ENCODE data around the gene WDR47.
"Not testable (repeated sequence)": the region's sequence is repeated elsewhere in the genome, so short reads cannot be mapped to it uniquely, and the experiment has no call there.

Gene WDR47

GRCh38 chr1:109041621-109042468, at the start of gene WDR47:
TSS of gene WDR47 (minus strand) at chr1:109042102. CDS start at chr1:109023512, 18,590 bp downstream.
- DNase-seq: peak; percentile 86 to 88

GRCh38 chr1:109091078-109091838, 49.4 kb upstream of the WDR47 start:
- no peak for DNase-seq

GRCh38 chr1:109090196-109091077, 48.5 kb upstream of the WDR47 start, which contains the start of gene TMEM167B:
TSS of gene TMEM167B (plus strand) at chr1:109090764. CDS start at chr1:109090873, 109 bp downstream.
- DNase-seq: peak; percentile 70 to 87

- peak; percentile 84 to 89 for DNase-seq
Measured at GRCh38 chr1:109089242-109090015, 47.5 kb upstream of the WDR47 start.

GRCh38 chr1:109084563-109085517, 42.9 kb upstream of the WDR47 start:
- no peak for DNase-seq

- DNase-seq: no peak
Measured at GRCh38 chr1:109083923-109084322, 42.0 kb upstream of the WDR47 start.

- DNase-seq: no peak
Measured at GRCh38 chr1:109083501-109083900, 41.6 kb upstream of the WDR47 start.

GRCh38 chr1:109080441-109081082, 38.7 kb upstream of the WDR47 start:
- no peak for DNase-seq

- DNase-seq: no peak
Measured at GRCh38 chr1:109079240-109079622, 37.3 kb upstream of the WDR47 start.

GRCh38 chr1:109078317-109078716, 36.4 kb upstream of the WDR47 start:
- no peak for DNase-seq

GRCh38 chr1:109075531-109076490, 33.9 kb upstream of the WDR47 start, which contains the start of gene TAF13:
TSS of gene TAF13 (minus strand) at chr1:109076003. CDS start at chr1:109075947, 56 bp downstream.
- peak; percentile 92 to 93 for DNase-seq

- no peak for DNase-seq
Measured at GRCh38 chr1:109069294-109069693, 27.4 kb upstream of the WDR47 start.

GRCh38 chr1:109067883-109068282, 26.0 kb upstream of the WDR47 start:
- no peak for DNase-seq

GRCh38 chr1:109065137-109065536, 23.2 kb upstream of the WDR47 start:
- no peak for DNase-seq

GRCh38 chr1:109061183-109061582, 19.3 kb upstream of the WDR47 start:
- DNase-seq: no peak

- DNase-seq: no peak
Measured at GRCh38 chr1:109060707-109061106, 18.8 kb upstream of the WDR47 start.

GRCh38 chr1:109059026-109059425, 17.1 kb upstream of the WDR47 start:
- no peak for DNase-seq

GRCh38 chr1:109056064-109056463, 14.2 kb upstream of the WDR47 start:
- no peak for DNase-seq

- not testable (repeated sequence) for DNase-seq
Measured at GRCh38 chr1:109052145-109052544, 10.2 kb upstream of the WDR47 start.
